Uterus (tissue), 4 donors: ENCODE measurements around the gene RNF144A. TPM values are rescaled to one million over a fixed set of nuclear protein-coding genes. Genes with fewer than 3 reads are reported as not detected.
"Not testable (repeated sequence)": the region's sequence is repeated elsewhere in the genome, so short reads cannot be mapped to it uniquely, and the experiment has no call there.

ENCODE experiments used
- DNase-seq, 2 donors: peaks; one replicate each; pipeline ENCODE4 v3.0.0-alpha.2; 2019 to 2020
- H3K27ac ChIP-seq, 2 donors: fragments of 200-600 bp; sonication (generic); 1 replicate in 1 of 2; 2 replicates in 1 of 2; pipeline ENCODE4 v1.5.1; 2016 to 2018
- H3K27me3 ChIP-seq, 2 donors: fragments of 200-600 bp; sonication (generic); one replicate each; pipeline ENCODE4 v1.5.1; 2018 to 2019; ENCODE audit warnings: control low read depth in 1 of 2
- H3K36me3 ChIP-seq, 2 donors: fragments of 200-600 bp; sonication (generic); one replicate each; pipeline ENCODE4 v1.5.1; 2019; ENCODE audit warnings: control low read depth in 1 of 2
- H3K4me1 ChIP-seq, 2 donors: fragments of 200-600 bp; sonication (generic); one replicate each; pipeline ENCODE4 v1.5.1; 2018 to 2019; ENCODE audit warnings: control low read depth in 1 of 2
- H3K4me3 ChIP-seq, 2 donors: fragments of 200-600 bp; sonication (generic); 1 replicate in 1 of 2; 2 replicates in 1 of 2; pipeline ENCODE4 v1.5.1; 2018 to 2019; ENCODE audit warnings: mild to moderate bottlenecking in 1 of 2
- H3K9me3 ChIP-seq, 2 donors: fragments of 200-600 bp; sonication (generic); one replicate each; pipeline ENCODE4 v1.5.1; 2019; ENCODE audit warnings: control low read depth in 1 of 2
- POLR2A ChIP-seq, 2 donors: fragments of 450-650 bp; IDR thresholded peaks; one replicate each; pipeline ENCODE4 v1.6.1; 2016; ENCODE audit warnings: antibody characterized with exemption in 2 of 2, mild to moderate bottlenecking in 1 of 2, moderate library complexity in 1 of 2
- intact Hi-C: fragments of 100-400 bp; cut with DNase I; formaldehyde crosslinking; loops from one replicate; pipeline ENCODE4 v1.15.1; 2023; ENCODE audit warnings: low total_unique reads
- total RNA-seq, 4 donors: library from RNA; depleted of rRNA in 3 of 4; stranded (reverse); fragments of >200 nt in 3 of 4; gene quantifications; one replicate each; pipeline versions ENCODE4 v1.1.0 to v1.2.4, GENCODE V29; 2014 to 2023
- TF ChIP-seq, protein P1 (sequence below), 4 experiments: fragments of 200-600 bp in 2 of 4; fragments of 450-650 bp in 2 of 4; sonication (generic) in 2 of 4; IDR thresholded peaks; one replicate each; pipeline ENCODE4 v1.5.1; 2016 to 2019; ENCODE audit warnings: antibody characterized with exemption in 4 of 4, mild to moderate bottlenecking in 2 of 4, moderate library complexity in 1 of 4
- donor health status: DM: yes; HTN: yes; CAD: no.

RNF144A gene
- total RNA-seq, 4 donors from 2014 or later, result 22.5 to 103 (median 63.0) TPM

DNA sequence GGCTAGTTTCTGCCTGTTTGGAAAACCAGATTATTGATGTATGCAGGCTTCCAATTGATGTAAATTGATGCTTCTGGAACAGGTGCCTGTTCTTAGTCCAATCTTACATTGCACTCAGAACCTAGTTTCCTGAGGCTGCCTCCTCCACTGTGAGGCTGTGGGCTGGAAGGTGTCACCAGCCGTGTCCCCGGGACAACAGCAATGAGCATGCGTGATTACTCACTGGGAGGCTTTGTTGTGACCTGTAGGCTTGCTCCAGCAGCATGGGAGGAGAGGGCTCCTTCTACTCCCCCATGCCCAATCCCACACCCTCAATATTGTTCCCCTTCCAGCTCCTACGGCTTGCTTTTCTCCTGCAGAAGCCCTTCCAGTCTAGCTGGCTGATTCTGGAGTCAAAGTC, 28.5 kb upstream of the RNF144A start:
- no peaks in the 10 kb centered on the region for H3K4me1 ChIP-seq
- no peaks in the 10 kb centered on the region for H3K27me3 ChIP-seq
- H3K27ac ChIP-seq, result no peak overlapping the region
- no peaks in the 10 kb centered on the region for H3K9me3 ChIP-seq
- intact Hi-C loops, result no loop called here
- no peak for DNase-seq
- H3K4me3 ChIP-seq, result no peak overlapping the region
- no peak for TF ChIP-seq POLR2A (IDR thresholded peaks at IDR 0.05)
- TF ChIP-seq, protein P1, sequence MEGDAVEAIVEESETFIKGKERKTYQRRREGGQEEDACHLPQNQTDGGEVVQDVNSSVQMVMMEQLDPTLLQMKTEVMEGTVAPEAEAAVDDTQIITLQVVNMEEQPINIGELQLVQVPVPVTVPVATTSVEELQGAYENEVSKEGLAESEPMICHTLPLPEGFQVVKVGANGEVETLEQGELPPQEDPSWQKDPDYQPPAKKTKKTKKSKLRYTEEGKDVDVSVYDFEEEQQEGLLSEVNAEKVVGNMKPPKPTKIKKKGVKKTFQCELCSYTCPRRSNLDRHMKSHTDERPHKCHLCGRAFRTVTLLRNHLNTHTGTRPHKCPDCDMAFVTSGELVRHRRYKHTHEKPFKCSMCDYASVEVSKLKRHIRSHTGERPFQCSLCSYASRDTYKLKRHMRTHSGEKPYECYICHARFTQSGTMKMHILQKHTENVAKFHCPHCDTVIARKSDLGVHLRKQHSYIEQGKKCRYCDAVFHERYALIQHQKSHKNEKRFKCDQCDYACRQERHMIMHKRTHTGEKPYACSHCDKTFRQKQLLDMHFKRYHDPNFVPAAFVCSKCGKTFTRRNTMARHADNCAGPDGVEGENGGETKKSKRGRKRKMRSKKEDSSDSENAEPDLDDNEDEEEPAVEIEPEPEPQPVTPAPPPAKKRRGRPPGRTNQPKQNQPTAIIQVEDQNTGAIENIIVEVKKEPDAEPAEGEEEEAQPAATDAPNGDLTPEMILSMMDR (IDR thresholded peaks at IDR 0.05), result no peak
- H3K36me3 ChIP-seq, result no peaks in the 10 kb centered on the region

DNA sequence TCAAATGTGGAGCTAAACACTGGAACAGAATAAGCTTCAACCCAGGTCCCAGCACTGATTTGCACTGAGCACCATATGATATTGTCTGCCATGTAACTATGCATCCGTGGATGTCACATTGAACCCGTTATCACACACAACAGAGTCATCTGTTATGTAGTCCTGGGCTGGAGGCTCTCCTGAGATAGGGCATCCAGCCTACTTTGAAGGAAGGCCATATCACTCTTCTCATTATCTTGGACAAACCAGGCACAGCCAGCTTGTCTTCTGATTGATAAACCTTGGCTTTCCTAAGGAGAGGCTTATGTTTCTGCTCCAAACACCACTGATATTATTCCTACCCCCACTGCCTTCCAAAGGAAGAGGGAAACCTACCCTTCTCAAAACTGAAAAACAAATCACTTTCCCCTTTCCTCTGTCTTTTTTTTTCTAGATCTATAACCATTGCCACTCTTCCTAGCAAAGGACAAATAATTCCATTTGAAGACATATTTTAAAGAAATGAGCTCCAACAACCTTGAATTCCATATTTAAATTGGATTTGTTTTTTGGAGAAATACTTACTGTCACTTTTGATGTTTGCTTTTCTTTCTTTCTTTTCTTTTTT, 23.2 kb upstream of the RNF144A start:
- no peak for DNase-seq
- Histone ChIP-seq H3K36me3 (no peaks in the 10 kb centered on the region), H3K27ac (no peak overlapping the region), H3K4me1 (no peaks in the 10 kb centered on the region), H3K9me3 (no peaks in the 10 kb centered on the region), H3K27me3 (no peaks in the 10 kb centered on the region), H3K4me3 (no peak overlapping the region)
- intact Hi-C loops, result loop anchor here (10.0 kb wide), 1 partner anchor 151 kb away; no protein-coding TSS in a partner anchor
- no peak for TF ChIP-seq POLR2A (IDR thresholded peaks at IDR 0.05)
- TF ChIP-seq, protein P1 (IDR thresholded peaks at IDR 0.05), result no peak

GRCh38 chr2:6896930-6897759, 20.1 kb upstream of the RNF144A start:
- Histone ChIP-seq H3K36me3 (no peaks in the 10 kb centered on the region), H3K4me1 (no peaks in the 10 kb centered on the region), H3K9me3 (no peaks in the 10 kb centered on the region), H3K27ac (peak overlapping the region in 1 of 2 donors; percentile 25), H3K27me3 (no peaks in the 10 kb centered on the region), H3K4me3 (no peak overlapping the region)
- no peak for TF ChIP-seq POLR2A (IDR thresholded peaks at IDR 0.05)
- TF ChIP-seq, protein P1 (IDR thresholded peaks at IDR 0.05), result peak; percentile 64 to 86 (median 74)
- DNase-seq, result no peak
- intact Hi-C loops, result loop anchor here (10.0 kb wide), 1 partner anchor 148 kb away; no protein-coding TSS in a partner anchor

- H3K9me3 ChIP-seq, intact Hi-C loops, H3K36me3 ChIP-seq, H3K4me3 ChIP-seq, H3K4me1 ChIP-seq, H3K27ac ChIP-seq, H3K27me3 ChIP-seq, DNase-seq: not testable (repeated sequence)
Measured at GRCh38 chr2:6902581-6902980, 14.6 kb upstream of the RNF144A start.

DNA sequence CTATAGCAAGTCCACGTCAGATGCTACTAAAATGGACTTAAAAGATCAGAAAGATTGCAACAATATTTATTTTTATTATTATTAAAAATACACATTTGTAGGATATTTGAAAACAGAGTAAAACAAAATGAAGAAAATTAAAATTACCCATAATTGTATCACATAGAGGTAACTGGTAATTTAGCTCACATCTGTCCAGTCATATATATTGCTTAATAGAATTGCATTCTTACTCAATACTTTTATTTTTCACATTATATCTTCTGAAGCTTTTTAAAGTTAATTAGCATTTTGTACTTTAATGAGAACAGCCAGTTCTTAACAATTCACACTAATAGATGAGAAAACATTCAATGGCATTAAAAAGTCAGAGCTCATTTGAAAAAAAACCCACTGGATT, 11.5 kb upstream of the RNF144A start:
- no peak overlapping the region for H3K27ac ChIP-seq
- no peak for TF ChIP-seq POLR2A (IDR thresholded peaks at IDR 0.05)
- TF ChIP-seq, protein P1 (IDR thresholded peaks at IDR 0.05), result no peak
- no peak for DNase-seq
- no peaks in the 10 kb centered on the region for H3K4me1 ChIP-seq
- H3K36me3 ChIP-seq, result no peaks in the 10 kb centered on the region
- H3K9me3 ChIP-seq, result no peaks in the 10 kb centered on the region
- no peak overlapping the region for H3K4me3 ChIP-seq
- intact Hi-C loops, result no loop called here
- no peaks in the 10 kb centered on the region for H3K27me3 ChIP-seq
